Fibroblast of lung (primary cell): Measurements from ENCODE around the gene ORAI1.
"Not testable (repeated sequence)": the region's sequence is repeated elsewhere in the genome, so short reads cannot be mapped to it uniquely, and the experiment has no call there.

Experiments used
- EZH2 ChIP-seq: IDR thresholded peaks from 2 replicates; pipeline ENCODE4 v1.5.1; 2012; ENCODE audit warnings: low read length, control low read depth, mild to moderate bottlenecking; ENCODE audit errors: missing control alignments
- TF ChIP-seq, protein P1 (sequence below), 2 donors: IDR thresholded peaks in 1 of 2; conservative IDR thresholded peaks in 1 of 2; 1 replicate in 1 of 2; 2 replicates in 1 of 2; pipeline ENCODE4 v1.5.1; 2011 to 2012; ENCODE audit warnings: low read length in 2 of 2, control low read depth in 1 of 2, inconsistent platforms in 1 of 2, low read depth in 1 of 2, mild to moderate bottlenecking in 1 of 2

DNA sequence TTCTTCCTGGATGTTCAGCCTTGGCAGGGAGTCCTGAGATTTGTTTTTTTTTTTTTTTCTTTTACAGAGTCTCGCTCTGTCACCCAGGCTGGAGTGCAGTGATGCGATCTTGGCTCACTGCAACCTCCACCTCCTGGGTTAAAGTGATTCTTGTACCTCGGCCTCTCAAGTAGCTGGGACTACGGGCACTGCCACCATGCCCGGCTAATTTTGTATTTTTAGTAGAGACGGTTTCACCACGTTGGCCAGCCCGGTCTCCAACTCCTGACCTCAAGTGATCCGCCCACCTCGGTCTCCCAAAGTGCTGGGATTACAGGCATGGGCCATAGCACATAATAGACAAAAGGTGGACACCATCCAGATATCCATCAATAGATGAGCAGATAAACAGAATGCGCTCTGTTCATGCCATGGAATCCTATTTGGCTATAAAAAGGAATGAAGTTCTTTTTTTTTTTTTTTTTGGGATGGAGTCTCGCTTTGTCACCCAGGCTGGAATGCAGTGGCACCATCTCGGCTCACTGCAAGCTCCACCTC, 53.4 kb downstream of the ORAI1 start:
- TF ChIP-seq, protein P1, sequence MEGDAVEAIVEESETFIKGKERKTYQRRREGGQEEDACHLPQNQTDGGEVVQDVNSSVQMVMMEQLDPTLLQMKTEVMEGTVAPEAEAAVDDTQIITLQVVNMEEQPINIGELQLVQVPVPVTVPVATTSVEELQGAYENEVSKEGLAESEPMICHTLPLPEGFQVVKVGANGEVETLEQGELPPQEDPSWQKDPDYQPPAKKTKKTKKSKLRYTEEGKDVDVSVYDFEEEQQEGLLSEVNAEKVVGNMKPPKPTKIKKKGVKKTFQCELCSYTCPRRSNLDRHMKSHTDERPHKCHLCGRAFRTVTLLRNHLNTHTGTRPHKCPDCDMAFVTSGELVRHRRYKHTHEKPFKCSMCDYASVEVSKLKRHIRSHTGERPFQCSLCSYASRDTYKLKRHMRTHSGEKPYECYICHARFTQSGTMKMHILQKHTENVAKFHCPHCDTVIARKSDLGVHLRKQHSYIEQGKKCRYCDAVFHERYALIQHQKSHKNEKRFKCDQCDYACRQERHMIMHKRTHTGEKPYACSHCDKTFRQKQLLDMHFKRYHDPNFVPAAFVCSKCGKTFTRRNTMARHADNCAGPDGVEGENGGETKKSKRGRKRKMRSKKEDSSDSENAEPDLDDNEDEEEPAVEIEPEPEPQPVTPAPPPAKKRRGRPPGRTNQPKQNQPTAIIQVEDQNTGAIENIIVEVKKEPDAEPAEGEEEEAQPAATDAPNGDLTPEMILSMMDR (conservative IDR thresholded peaks at IDR 0.05 in 1 of 2, IDR thresholded peaks at IDR 0.05 in 1 of 2; ENCODE audit: low read depth in 1 of 2, low read length in 2 of 2) = not testable (repeated sequence)
- TF ChIP-seq EZH2 = not testable (repeated sequence)
